Breast epithelium (tissue), 4 donors: ENCODE measurements around the gene MAFB. TPM values are rescaled to one million over a fixed set of nuclear protein-coding genes. Genes with fewer than 3 reads are reported as not detected.

Experiments used
- DNase-seq, 2 donors: peaks; one replicate each; pipeline ENCODE4 v3.0.0-alpha.2; 2019; ENCODE audit warnings: low spot score in 2 of 2
- H3K27ac ChIP-seq, 2 donors: fragments of 200-600 bp; sonication (generic) in 1 of 2; one replicate each; pipeline ENCODE4 v1.5.1; 2016 to 2019; ENCODE audit warnings: mild to moderate bottlenecking in 1 of 2
- H3K27me3 ChIP-seq, 2 donors: fragments of 200-600 bp; sonication (generic) in 1 of 2; one replicate each; pipeline versions ENCODE4 v1.5.1 to v1.6.0; 2017 to 2019; ENCODE audit warnings: control low read depth in 1 of 2, mild to moderate bottlenecking in 1 of 2
- H3K36me3 ChIP-seq: fragments of 200-600 bp; one replicate; pipeline ENCODE4 v1.5.1; 2019
- H3K4me1 ChIP-seq, 2 donors: fragments of 200-600 bp; sonication (generic); one replicate each; pipeline ENCODE4 v1.5.1; 2016 to 2019; ENCODE audit warnings: control low read depth in 1 of 2
- H3K4me3 ChIP-seq, 3 donors: fragments of 200-600 bp; sonication (generic); 1 replicate in 2 of 3; 2 replicates in 1 of 3; pipeline ENCODE4 v1.5.1; 2016 to 2019; ENCODE audit warnings: mild to moderate bottlenecking in 3 of 3, moderate library complexity in 2 of 3
- H3K9me3 ChIP-seq, 2 donors: fragments of 200-600 bp; sonication (generic) in 1 of 2; one replicate each; pipeline ENCODE4 v1.5.1; 2016 to 2019; ENCODE audit warnings: control low read depth in 1 of 2
- POLR2A ChIP-seq: fragments of 450-650 bp; IDR thresholded peaks from one replicate; pipeline ENCODE4 v1.6.1; 2016; ENCODE audit warnings: antibody characterized with exemption, mild to moderate bottlenecking, moderate library complexity
- POLR2AphosphoS5 ChIP-seq, 3 donors: sonication (generic); formaldehyde crosslinking; IDR thresholded peaks; one replicate each; pipeline ENCODE4 v1.6.1; 2017; ENCODE audit warnings: antibody characterized with exemption in 3 of 3
- intact Hi-C: fragments of 100-400 bp; cut with DNase I; formaldehyde crosslinking; loops from one replicate; pipeline ENCODE4 v1.15.1; 2023; ENCODE audit warnings: low total_unique reads
- total RNA-seq, 3 donors: library from RNA; depleted of rRNA; stranded (reverse); fragments of >200 nt; gene quantifications; one replicate each; pipeline ENCODE4 v1.1.0, GENCODE V29; 2016
- TF ChIP-seq, protein P1 (sequence below), 3 donors: fragments of 450-650 bp; IDR thresholded peaks; one replicate each; pipeline ENCODE4 v1.5.1; 2016 to 2017; ENCODE audit warnings: antibody characterized with exemption in 3 of 3, mild to moderate bottlenecking in 3 of 3, moderate library complexity in 3 of 3

Gene MAFB
- total RNA-seq, 3 donors from 2014 or later, result 39.0 to 148 (median 43.9) TPM

DNA sequence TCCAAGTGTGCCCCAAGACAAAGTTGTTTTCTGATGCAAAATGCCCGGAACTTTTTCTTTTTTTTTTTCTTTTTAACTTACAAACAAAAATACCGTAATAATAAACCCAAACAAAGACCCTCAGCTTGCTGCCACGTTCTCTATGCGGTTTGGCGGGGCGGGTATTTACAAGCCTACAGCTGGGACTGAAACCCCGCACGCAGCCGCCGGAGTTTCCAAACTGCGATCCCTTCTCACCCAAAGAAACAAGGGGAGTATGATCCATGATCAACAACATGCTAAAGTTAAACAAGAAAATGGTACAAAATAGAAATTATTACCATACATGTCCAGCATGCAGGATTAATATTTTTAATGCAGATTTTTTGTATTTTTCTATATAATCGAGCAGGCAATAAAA, 2.1 kb downstream of the MAFB start:
- Histone ChIP-seq H3K4me1 (peaks cover 0 to 2% of the 10 kb centered on the region in 2 donors), H3K27me3 (no peaks in the 10 kb centered on the region), H3K27ac (peak overlapping the region; percentile 92 to 95), H3K9me3 (no peaks in the 10 kb centered on the region), H3K4me3 (peak overlapping the region; percentile 78 to 92 (median 83)), H3K36me3 (no peaks in the 10 kb centered on the region)
- intact Hi-C loops, result loop anchor here (10.0 kb wide), 1 partner anchor 182 kb away; no protein-coding TSS in a partner anchor
- no peak for DNase-seq
- TF ChIP-seq POLR2AphosphoS5 (IDR thresholded peaks at IDR 0.05), result no peak
- no peak for TF ChIP-seq POLR2A
- TF ChIP-seq, protein P1, sequence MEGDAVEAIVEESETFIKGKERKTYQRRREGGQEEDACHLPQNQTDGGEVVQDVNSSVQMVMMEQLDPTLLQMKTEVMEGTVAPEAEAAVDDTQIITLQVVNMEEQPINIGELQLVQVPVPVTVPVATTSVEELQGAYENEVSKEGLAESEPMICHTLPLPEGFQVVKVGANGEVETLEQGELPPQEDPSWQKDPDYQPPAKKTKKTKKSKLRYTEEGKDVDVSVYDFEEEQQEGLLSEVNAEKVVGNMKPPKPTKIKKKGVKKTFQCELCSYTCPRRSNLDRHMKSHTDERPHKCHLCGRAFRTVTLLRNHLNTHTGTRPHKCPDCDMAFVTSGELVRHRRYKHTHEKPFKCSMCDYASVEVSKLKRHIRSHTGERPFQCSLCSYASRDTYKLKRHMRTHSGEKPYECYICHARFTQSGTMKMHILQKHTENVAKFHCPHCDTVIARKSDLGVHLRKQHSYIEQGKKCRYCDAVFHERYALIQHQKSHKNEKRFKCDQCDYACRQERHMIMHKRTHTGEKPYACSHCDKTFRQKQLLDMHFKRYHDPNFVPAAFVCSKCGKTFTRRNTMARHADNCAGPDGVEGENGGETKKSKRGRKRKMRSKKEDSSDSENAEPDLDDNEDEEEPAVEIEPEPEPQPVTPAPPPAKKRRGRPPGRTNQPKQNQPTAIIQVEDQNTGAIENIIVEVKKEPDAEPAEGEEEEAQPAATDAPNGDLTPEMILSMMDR (IDR thresholded peaks at IDR 0.05), result no peak

DNA sequence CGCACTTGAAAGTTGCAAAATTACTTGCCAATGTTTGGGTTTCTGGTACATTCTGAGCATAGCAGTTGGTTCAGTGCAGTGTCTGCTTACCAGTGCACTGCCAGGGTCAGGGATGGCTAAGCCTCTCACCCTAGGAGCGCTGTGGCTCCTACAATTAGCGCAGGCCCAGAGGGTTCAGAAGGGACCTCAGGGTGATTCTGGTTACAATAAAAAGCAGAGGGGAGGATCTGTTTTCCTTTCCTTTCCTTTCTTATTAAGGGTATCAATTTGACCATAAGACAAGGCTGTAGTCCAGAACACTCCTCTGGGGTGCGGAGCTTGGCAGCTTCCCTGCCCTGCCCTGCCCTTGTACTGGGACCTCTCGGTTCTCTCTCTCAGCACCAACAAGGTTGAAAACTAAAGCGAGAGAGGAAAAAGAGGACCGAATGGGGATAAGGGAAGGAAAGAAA, 2.6 kb downstream of the MAFB start:
- no peaks in the 10 kb centered on the region for H3K9me3 ChIP-seq
- H3K36me3 ChIP-seq, result no peaks in the 10 kb centered on the region
- TF ChIP-seq POLR2AphosphoS5 (IDR thresholded peaks at IDR 0.05) (peak in 2 of 3 donors; percentile 10 to 36), POLR2A (no peak)
- H3K4me1 ChIP-seq, result peaks cover 0 to 2% of the 10 kb centered on the region in 2 donors
- DNase-seq, result no peak
- peak overlapping the region; percentile 78 to 92 (median 83) for H3K4me3 ChIP-seq
- no peaks in the 10 kb centered on the region for H3K27me3 ChIP-seq
- intact Hi-C loops, result loop anchor here (10.0 kb wide), 1 partner anchor 182 kb away; no protein-coding TSS in a partner anchor
- peak overlapping the region; percentile 56 to 92 for H3K27ac ChIP-seq

DNA sequence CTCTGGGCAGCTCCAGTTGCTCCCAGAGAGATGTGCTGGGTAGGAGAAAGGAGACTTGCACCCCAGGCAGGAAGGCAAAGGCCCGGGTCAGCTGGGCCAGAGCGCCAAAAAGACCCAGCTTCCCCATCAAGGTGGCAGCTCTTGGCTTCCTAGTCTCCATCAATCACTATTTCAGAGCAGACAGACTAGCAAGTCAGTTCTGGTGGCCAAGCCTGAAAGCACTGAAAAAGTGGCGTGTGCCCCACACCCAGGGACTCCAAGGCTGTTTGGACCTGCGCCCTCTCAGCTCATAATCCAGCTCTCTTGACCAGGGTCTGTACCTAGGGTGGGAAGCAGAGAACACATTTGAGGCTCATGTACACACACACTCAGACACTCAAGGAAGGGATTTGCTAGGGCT, 3.7 kb downstream of the MAFB start:
- intact Hi-C loops, result loop anchor here (10.0 kb wide), 1 partner anchor 181 kb away; no protein-coding TSS in a partner anchor
- H3K9me3 ChIP-seq, result no peaks in the 10 kb centered on the region
- no peaks in the 10 kb centered on the region for H3K27me3 ChIP-seq
- no peak for DNase-seq
- no peaks in the 10 kb centered on the region for H3K36me3 ChIP-seq
- peaks cover 0 to 2% of the 10 kb centered on the region in 2 donors for H3K4me1 ChIP-seq
- TF ChIP-seq, protein P1 (IDR thresholded peaks at IDR 0.05), result no peak
- no peak for TF ChIP-seq POLR2A
- peak in 2 of 3 donors; percentile 11 to 37 for TF ChIP-seq POLR2AphosphoS5 (IDR thresholded peaks at IDR 0.05)
- peak overlapping the region; percentile 78 to 92 (median 83) for H3K4me3 ChIP-seq
- H3K27ac ChIP-seq, result peak overlapping the region; percentile 52 to 71

DNA sequence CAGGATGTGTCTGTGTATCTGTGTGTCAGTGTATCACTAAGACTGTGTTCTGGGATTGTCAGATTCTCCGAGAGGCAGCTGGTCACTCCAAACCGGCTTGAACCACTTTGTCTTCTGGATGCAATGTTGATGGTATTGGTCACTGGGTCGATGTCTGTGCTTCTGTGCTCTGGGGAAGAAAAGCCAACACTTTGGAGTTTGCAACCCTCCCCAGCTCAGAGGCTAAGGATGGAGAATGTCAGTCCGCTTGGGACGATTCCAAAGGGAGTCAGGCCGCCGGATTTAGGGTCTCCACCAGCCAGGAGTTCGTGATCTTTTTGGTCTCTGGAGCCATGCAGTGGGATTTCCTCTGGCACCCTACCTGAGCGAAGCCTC, 5.2 kb downstream of the MAFB start:
- TF ChIP-seq POLR2A (no peak), POLR2AphosphoS5 (IDR thresholded peaks at IDR 0.05) (no peak)
- TF ChIP-seq, protein P1 (IDR thresholded peaks at IDR 0.05), result no peak
- Histone ChIP-seq H3K4me1 (peaks cover 0 to 2% of the 10 kb centered on the region in 2 donors), H3K4me3 (peak overlapping the region; percentile 78 to 92 (median 83)), H3K27ac (peak overlapping the region; percentile 59 to 71), H3K9me3 (no peaks in the 10 kb centered on the region), H3K36me3 (no peaks in the 10 kb centered on the region), H3K27me3 (no peaks in the 10 kb centered on the region)
- intact Hi-C loops, result loop anchor here (10.0 kb wide), 1 partner anchor 179 kb away; no protein-coding TSS in a partner anchor
- DNase-seq, result no peak

DNA sequence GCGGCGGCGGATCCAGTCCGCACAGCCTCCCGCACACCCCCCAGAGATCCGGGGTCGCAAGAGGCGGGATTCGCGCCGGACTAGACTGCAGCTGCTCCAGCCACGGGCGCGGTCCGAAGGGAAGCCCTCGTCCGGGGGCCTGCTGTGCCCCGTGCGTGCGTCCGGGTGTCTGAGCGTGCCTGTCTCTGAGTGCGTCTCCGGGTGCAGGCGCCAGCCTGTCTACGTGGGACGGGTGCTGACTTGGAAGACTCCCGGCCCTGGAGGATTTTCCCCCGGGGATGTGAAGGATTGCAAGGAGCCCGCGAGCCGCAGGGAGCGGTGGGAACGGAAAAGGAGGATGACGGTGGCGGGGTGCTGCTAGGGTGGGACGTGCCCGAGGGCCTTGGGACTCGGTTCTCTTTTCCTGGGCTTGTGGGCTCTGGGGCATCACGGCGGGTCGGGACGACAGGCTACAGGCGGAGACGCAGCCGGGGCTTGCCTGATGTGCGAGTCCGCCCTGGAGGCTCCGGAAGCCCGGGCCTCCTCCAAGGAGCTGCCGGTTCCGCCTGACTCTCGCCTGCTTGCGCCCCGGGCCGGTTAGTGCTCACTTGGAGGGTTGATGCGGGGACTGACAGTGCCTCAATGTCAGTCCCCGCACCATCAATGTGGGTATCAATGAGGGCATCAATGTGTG, 5.7 kb downstream of the MAFB start:
- no peak for DNase-seq
- intact Hi-C loops, result loop anchor here (10.0 kb wide), 1 partner anchor 179 kb away; no protein-coding TSS in a partner anchor

More for the DNA sequence above, 5.7 kb downstream of the MAFB start:
- H3K4me3 ChIP-seq, result peak overlapping the region; percentile 78 to 92 (median 83)
- no peaks in the 10 kb centered on the region for H3K36me3 ChIP-seq
- TF ChIP-seq POLR2AphosphoS5 (IDR thresholded peaks at IDR 0.05), result peak in 1 of 3 donors; percentile 12
- TF ChIP-seq, protein P1 (IDR thresholded peaks at IDR 0.05), result no peak
- H3K4me1 ChIP-seq, result no peaks in the 10 kb centered on the region
- no peaks in the 10 kb centered on the region for H3K27me3 ChIP-seq
- H3K27ac ChIP-seq, result peak overlapping the region; percentile 59 to 71
- H3K9me3 ChIP-seq, result no peaks in the 10 kb centered on the region
